Astrocyte (in vitro differentiated cells and primary cell): ENCODE measurements around the gene HSPA1B. TPM values are rescaled to one million over a fixed set of nuclear protein-coding genes. Genes with fewer than 3 reads are reported as not detected.

ENCODE experiments used
- DNase-seq: peaks from one replicate; pipeline ENCODE4 v3.0.0-alpha.2; 2010; ENCODE audit warnings: low read depth
- FAIRE-seq: peaks from 2 replicates; lab custom pipeline; 2011; peaks lifted over from hg19 to GRCh38; lab: Jason Lieb, UNC
- H2AFZ ChIP-seq: 2 replicates; pipeline ENCODE4 v1.6.0; 2012; ENCODE audit warnings: low read depth, low read length, inconsistent platforms
- H3K27ac ChIP-seq: 2 replicates; pipeline ENCODE4 v1.5.1; 2011; ENCODE audit warnings: low read depth, low read length, inconsistent platforms
- H3K27me3 ChIP-seq: 2 replicates; pipeline ENCODE4 v1.6.0; 2011; ENCODE audit warnings: low read length, inconsistent platforms; ENCODE audit not compliant: insufficient read depth
- H3K36me3 ChIP-seq: 2 replicates; pipeline ENCODE4 v1.5.1; 2011; ENCODE audit warnings: low read length, inconsistent platforms; ENCODE audit not compliant: insufficient read depth
- H3K4me1 ChIP-seq: 2 replicates; pipeline ENCODE4 v1.5.1; 2011; ENCODE audit warnings: low read length, inconsistent platforms; ENCODE audit not compliant: insufficient read depth
- H3K4me2 ChIP-seq: 2 replicates; pipeline ENCODE4 v1.6.0; 2012; ENCODE audit warnings: low read length, inconsistent platforms
- H3K4me3 ChIP-seq: 2 replicates; pipeline ENCODE4 v1.5.1; 2011; ENCODE audit warnings: low read depth, mild to moderate bottlenecking, low read length, inconsistent platforms; ENCODE audit not compliant: insufficient read depth
- H3K79me2 ChIP-seq: 2 replicates; pipeline ENCODE4 v1.6.0; 2012; ENCODE audit warnings: mild to moderate bottlenecking, low read length, inconsistent platforms; ENCODE audit not compliant: insufficient read depth
- H3K9ac ChIP-seq: 2 replicates; pipeline ENCODE4 v1.6.0; 2012; ENCODE audit warnings: mild to moderate bottlenecking, low read length, inconsistent platforms
- H3K9me3 ChIP-seq: 2 replicates; pipeline ENCODE4 v1.5.1; 2012; ENCODE audit warnings: low read depth, mild to moderate bottlenecking, low read length, inconsistent platforms; ENCODE audit not compliant: insufficient read depth
- H4K20me1 ChIP-seq: 2 replicates; pipeline ENCODE4 v1.6.0; 2012; ENCODE audit warnings: low read length, inconsistent platforms; ENCODE audit not compliant: insufficient read depth
- H3K27ac Mint-ChIP-seq: one replicate; pipeline ENCODE4 v1.8.0; 2021; ENCODE audit warnings: mild to moderate bottlenecking, mixed read lengths; ENCODE audit not compliant: unreplicated experiment
- H3K27me3 Mint-ChIP-seq: one replicate; pipeline ENCODE4 v1.8.0; 2021; ENCODE audit warnings: low read depth, mixed read lengths; ENCODE audit not compliant: unreplicated experiment
- H3K36me3 Mint-ChIP-seq: one replicate; pipeline ENCODE4 v1.8.0; 2021; ENCODE audit warnings: low read depth, mixed read lengths; ENCODE audit not compliant: unreplicated experiment
- H3K4me1 Mint-ChIP-seq: one replicate; pipeline ENCODE4 v1.8.0; 2021; ENCODE audit warnings: low read depth, mixed read lengths; ENCODE audit not compliant: unreplicated experiment
- H3K4me3 Mint-ChIP-seq: one replicate; pipeline ENCODE4 v1.8.0; 2021; ENCODE audit warnings: mild to moderate bottlenecking, moderate library complexity, mixed read lengths; ENCODE audit not compliant: unreplicated experiment
- H3K9me3 Mint-ChIP-seq: one replicate; pipeline ENCODE4 v1.8.0; 2021; ENCODE audit warnings: mild to moderate bottlenecking, mixed read lengths; ENCODE audit not compliant: unreplicated experiment
- CTCF ChIP-seq: IDR thresholded peaks from 2 replicates; pipeline ENCODE4 v1.5.1; 2011; ENCODE audit warnings: low read depth, mild to moderate bottlenecking, inconsistent platforms, low read length, moderate library complexity; ENCODE audit not compliant: insufficient read depth
- EZH2 ChIP-seq: IDR thresholded peaks from 2 replicates; pipeline ENCODE4 v1.6.1; 2012; ENCODE audit warnings: mild to moderate bottlenecking, low read length, inconsistent platforms; ENCODE audit not compliant: insufficient read depth
- total RNA-seq: library from RNA; stranded (reverse); gene quantifications from 2 replicates; pipeline ENCODE4 v1.2.1, GENCODE V29; 2021

HSPA1B gene
- total RNA-seq, 1 donor from 2014 or later: 77.2 TPM

- peaks cover 10% of the 10 kb centered on the region for H4K20me1 ChIP-seq
- Mint-ChIP-seq H3K4me1 (peaks cover 7% of the 10 kb centered on the region), H3K9me3 (no peaks in the 10 kb centered on the region), H3K27ac (no peak overlapping the region), H3K4me3 (peak overlapping the region; percentile 95), H3K36me3 (peaks cover 11% of the 10 kb centered on the region), H3K27me3 (no peaks in the 10 kb centered on the region)
- H3K4me2 ChIP-seq: peak overlapping the region; percentile 95
- no peak overlapping the region for H3K4me3 ChIP-seq
- H3K79me2 ChIP-seq: peaks cover 13% of the 10 kb centered on the region
- H3K27me3 ChIP-seq: no peaks in the 10 kb centered on the region
- no peak overlapping the region for H3K9ac ChIP-seq
- DNase-seq (no peak), FAIRE-seq (no peak)
- H2AFZ ChIP-seq: no peak overlapping the region
- peaks cover 7% of the 10 kb centered on the region for H3K4me1 ChIP-seq
- peaks cover 4% of the 10 kb centered on the region for H3K36me3 ChIP-seq
- TF ChIP-seq EZH2 (no peak), CTCF (no peak)
- no peaks in the 10 kb centered on the region for H3K9me3 ChIP-seq
- H3K27ac ChIP-seq: no peak overlapping the region
Observed at GRCh38 chr6:31861150-31861549, 33.6 kb downstream of the HSPA1B start.

GRCh38 chr6:31861919-31862343 is 34.4 kb downstream of the HSPA1B start:
- H3K4me2 ChIP-seq: peak overlapping the region; percentile 95
- DNase-seq (no peak), FAIRE-seq (no peak)
- no peaks in the 10 kb centered on the region for H3K9me3 Mint-ChIP-seq
- H3K4me3 ChIP-seq: peak overlapping the region; percentile 84
- H3K27me3 ChIP-seq: no peaks in the 10 kb centered on the region
- TF ChIP-seq EZH2: no peak
- no peak for TF ChIP-seq CTCF
- peak overlapping the region; percentile 87 for H3K9ac ChIP-seq
- peaks cover 4% of the 10 kb centered on the region for H3K36me3 ChIP-seq
- peak overlapping the region; percentile 95 for H3K4me3 Mint-ChIP-seq
- peak overlapping the region; percentile 81 for H2AFZ ChIP-seq
- peaks cover 7% of the 10 kb centered on the region for H3K4me1 Mint-ChIP-seq
- peak overlapping the region; percentile 95 for H3K27ac Mint-ChIP-seq
- peak overlapping the region; percentile 81 for H3K27ac ChIP-seq
- H3K9me3 ChIP-seq: no peaks in the 10 kb centered on the region
- H3K4me1 ChIP-seq: peaks cover 7% of the 10 kb centered on the region
- H3K79me2 ChIP-seq: peaks cover 13% of the 10 kb centered on the region
- no peaks in the 10 kb centered on the region for H3K27me3 Mint-ChIP-seq
- peaks cover 10% of the 10 kb centered on the region for H4K20me1 ChIP-seq
- peaks cover 11% of the 10 kb centered on the region for H3K36me3 Mint-ChIP-seq
